Left ventricle myocardium inferior (tissue), 1 donor: ENCODE data around the gene UNC5B. TPM values are rescaled to one million over a fixed set of nuclear protein-coding genes. Genes with fewer than 3 reads are reported as not detected.

Experiments used
- DNase-seq: peaks from one replicate; pipeline ENCODE4 v3.0.0-alpha.2; 2020
- H3K27ac ChIP-seq: fragments of 200-600 bp; replicated peaks from 2 replicates; pipeline ENCODE4 v1.8.0; 2021
- H3K27me3 ChIP-seq: fragments of 200-600 bp; 2 replicates; pipeline ENCODE4 v1.8.0; 2021; ENCODE audit warnings: low read depth
- H3K36me3 ChIP-seq: fragments of 200-600 bp; 2 replicates; pipeline ENCODE4 v1.8.0; 2021
- H3K4me1 ChIP-seq: fragments of 200-600 bp; 2 replicates; pipeline ENCODE4 v1.8.0; 2021
- H3K4me3 ChIP-seq: fragments of 200-600 bp; 2 replicates; pipeline ENCODE4 v1.8.0; 2021; ENCODE audit warnings: mild to moderate bottlenecking, moderate library complexity
- H3K9me3 ChIP-seq: fragments of 200-600 bp; replicated peaks from 2 replicates; pipeline ENCODE4 v1.8.0; 2021
- intact Hi-C: fragments of 100-400 bp; cut with micrococcal nuclease; formaldehyde crosslinking; loops from one replicate; pipeline ENCODE4 v1.11.0; 2022
- total RNA-seq: library from RNA; stranded (reverse); fragmentation: NEBNext Ultra II Directional; extraction: Animal tissue kit (Norgen Biotek cat#: 25700); gene quantifications from one replicate; pipeline ENCODE4 v1.2.1, GENCODE V29; 2021
- TF ChIP-seq, protein P1 (sequence below): fragments of 200-600 bp; IDR thresholded peaks from 2 replicates; pipeline ENCODE4 v1.8.0; 2021; ENCODE audit warnings: antibody characterized with exemption, mild to moderate bottlenecking, borderline replicate concordance
- donor health status: DM: no; HTN: yes; CAD: no; lungs with severe emphysema.

Gene UNC5B
- total RNA-seq, 1 donor from 2014 or later: 15.6 TPM

DNA sequence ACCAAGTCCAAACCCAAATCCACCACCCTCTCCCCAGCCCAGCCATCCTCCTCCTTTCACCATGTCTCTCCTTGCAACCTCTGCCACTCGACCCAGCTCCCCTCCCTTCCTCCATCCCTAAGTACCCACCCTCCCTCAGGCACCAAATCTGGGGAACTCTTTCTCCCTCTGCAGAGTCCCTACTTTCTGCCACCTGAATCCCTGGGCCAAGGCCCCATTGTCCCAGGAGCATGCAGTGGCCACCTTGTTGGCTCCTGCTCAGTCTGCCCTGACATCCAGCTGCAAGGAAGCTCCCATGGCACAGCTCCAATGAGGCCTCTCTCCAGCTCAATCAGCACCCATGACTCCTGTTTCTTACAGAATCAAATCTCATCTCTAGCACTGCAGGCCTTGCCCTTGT is 5.5 kb upstream of the UNC5B start:
- no peak overlapping the region for H3K27ac ChIP-seq
- no peaks in the 10 kb centered on the region for H3K36me3 ChIP-seq
- TF ChIP-seq, protein P1, sequence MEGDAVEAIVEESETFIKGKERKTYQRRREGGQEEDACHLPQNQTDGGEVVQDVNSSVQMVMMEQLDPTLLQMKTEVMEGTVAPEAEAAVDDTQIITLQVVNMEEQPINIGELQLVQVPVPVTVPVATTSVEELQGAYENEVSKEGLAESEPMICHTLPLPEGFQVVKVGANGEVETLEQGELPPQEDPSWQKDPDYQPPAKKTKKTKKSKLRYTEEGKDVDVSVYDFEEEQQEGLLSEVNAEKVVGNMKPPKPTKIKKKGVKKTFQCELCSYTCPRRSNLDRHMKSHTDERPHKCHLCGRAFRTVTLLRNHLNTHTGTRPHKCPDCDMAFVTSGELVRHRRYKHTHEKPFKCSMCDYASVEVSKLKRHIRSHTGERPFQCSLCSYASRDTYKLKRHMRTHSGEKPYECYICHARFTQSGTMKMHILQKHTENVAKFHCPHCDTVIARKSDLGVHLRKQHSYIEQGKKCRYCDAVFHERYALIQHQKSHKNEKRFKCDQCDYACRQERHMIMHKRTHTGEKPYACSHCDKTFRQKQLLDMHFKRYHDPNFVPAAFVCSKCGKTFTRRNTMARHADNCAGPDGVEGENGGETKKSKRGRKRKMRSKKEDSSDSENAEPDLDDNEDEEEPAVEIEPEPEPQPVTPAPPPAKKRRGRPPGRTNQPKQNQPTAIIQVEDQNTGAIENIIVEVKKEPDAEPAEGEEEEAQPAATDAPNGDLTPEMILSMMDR: no peak
- intact Hi-C loops: loop anchor here (10.0 kb wide), 1 partner anchor 282 kb away; no protein-coding TSS in a partner anchor
- no peak overlapping the region for H3K4me3 ChIP-seq
- DNase-seq: no peak
- H3K9me3 ChIP-seq: no peaks in the 10 kb centered on the region
- H3K27me3 ChIP-seq: peaks cover 18% of the 10 kb centered on the region
- peaks cover 26% of the 10 kb centered on the region for H3K4me1 ChIP-seq

- Histone ChIP-seq H3K27me3 (peaks cover 18% of the 10 kb centered on the region), H3K4me3 (no peak overlapping the region), H3K27ac (no peak overlapping the region), H3K4me1 (peaks cover 23% of the 10 kb centered on the region), H3K36me3 (no peaks in the 10 kb centered on the region), H3K9me3 (no peaks in the 10 kb centered on the region)
- DNase-seq: no peak
- TF ChIP-seq, protein P1: no peak
- intact Hi-C loops: loop anchor here (10.0 kb wide), 1 partner anchor 283 kb away; no protein-coding TSS in a partner anchor
Measured at GRCh38 chr10:71207578-71207977, 4.8 kb upstream of the UNC5B start.

- intact Hi-C loops: loop anchor here (10.0 kb wide), 1 partner anchor 285 kb away; no protein-coding TSS in a partner anchor
- no peak overlapping the region for H3K27ac ChIP-seq
- H3K27me3 ChIP-seq: peaks cover 18% of the 10 kb centered on the region
- no peak overlapping the region for H3K4me3 ChIP-seq
- DNase-seq: no peak
- TF ChIP-seq, protein P1: no peak
- H3K9me3 ChIP-seq: no peaks in the 10 kb centered on the region
- peaks cover 28% of the 10 kb centered on the region for H3K4me1 ChIP-seq
- H3K36me3 ChIP-seq: no peaks in the 10 kb centered on the region
Measured at GRCh38 chr10:71209352-71209715, 3.0 kb upstream of the UNC5B start.

- peaks cover 34% of the 10 kb centered on the region for H3K4me1 ChIP-seq
- no peak for DNase-seq
- TF ChIP-seq, protein P1: no peak
- H3K4me3 ChIP-seq: no peak overlapping the region
- intact Hi-C loops: loop anchor here (5.0 to 10.0 kb wide), 2 partner anchors 57 to 285 kb away; no protein-coding TSS in a partner anchor
- no peaks in the 10 kb centered on the region for H3K36me3 ChIP-seq
- no peaks in the 10 kb centered on the region for H3K9me3 ChIP-seq
- no peak overlapping the region for H3K27ac ChIP-seq
- H3K27me3 ChIP-seq: peaks cover 18% of the 10 kb centered on the region
Measured at GRCh38 chr10:71209731-71210541, 2.4 kb upstream of the UNC5B start.

DNA sequence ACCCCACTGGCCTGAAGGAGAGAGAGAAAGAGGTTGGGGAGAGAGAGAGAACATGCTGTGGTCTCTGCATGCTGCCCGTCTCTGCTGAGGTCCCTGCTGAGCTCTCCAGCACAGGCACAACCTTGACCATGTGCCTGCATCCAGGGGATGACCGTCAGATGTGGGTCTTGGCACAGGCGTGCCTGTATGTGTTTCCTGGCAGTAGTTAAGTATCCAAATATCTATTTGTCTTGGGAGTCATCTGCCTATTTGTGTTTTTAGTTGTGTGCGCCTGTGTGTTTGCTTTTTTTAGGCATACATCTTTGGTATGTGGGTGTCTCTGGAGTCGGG is 1.9 kb upstream of the UNC5B start:
- DNase-seq: no peak
- Histone ChIP-seq H3K9me3 (no peaks in the 10 kb centered on the region), H3K4me1 (peaks cover 40% of the 10 kb centered on the region), H3K27ac (no peak overlapping the region), H3K4me3 (no peak overlapping the region), H3K27me3 (peaks cover 18% of the 10 kb centered on the region), H3K36me3 (no peaks in the 10 kb centered on the region)
- TF ChIP-seq, protein P1: no peak
- intact Hi-C loops: loop anchor here (5.0 kb wide), 1 partner anchor 57 kb away; no protein-coding TSS in a partner anchor
